ENCODE measurements around the gene PROKR1. TPM values are rescaled to one million over a fixed set of nuclear protein-coding genes. Genes with fewer than 3 reads are reported as not detected.

The PROKR1 gene
- total RNA-seq, 3 donors from 2014 or later: 0.66 to 0.80 TPM; not detected in 1

- H3K27me3 ChIP-seq: no peaks in the 10 kb centered on the region
- H3K27ac ChIP-seq: no peak overlapping the region
- intact Hi-C loops (cut with DNase I; ENCODE audit: low total_unique reads): no loop called here
- H3K9me3 ChIP-seq: peaks cover 7 to 11% of the 10 kb centered on the region in 2 donors
- H3K4me1 ChIP-seq: no peaks in the 10 kb centered on the region
- no peak for DNase-seq (ENCODE audit: low spot score in 2 of 2)
- TF ChIP-seq CTCF (IDR thresholded peaks at IDR 0.05): no peak
- TF ChIP-seq POLR2AphosphoS5 (IDR thresholded peaks at IDR 0.05): no peak
- no peak for TF ChIP-seq POLR2A (IDR thresholded peaks at IDR 0.05)
- H3K36me3 ChIP-seq: no peaks in the 10 kb centered on the region
- no peak overlapping the region for H3K4me3 ChIP-seq
Observed at GRCh38 chr2:68696554-68696953, 53.2 kb downstream of the PROKR1 start.

GRCh38 chr2:68698567-68699377, 55.4 kb downstream of the PROKR1 start:
- Histone ChIP-seq H3K4me1 (no peaks in the 10 kb centered on the region), H3K27ac (no peak overlapping the region), H3K27me3 (no peaks in the 10 kb centered on the region), H3K36me3 (no peaks in the 10 kb centered on the region), H3K9me3 (peaks cover 7 to 11% of the 10 kb centered on the region in 2 donors), H3K4me3 (no peak overlapping the region)
- DNase-seq (ENCODE audit: low spot score in 2 of 2): no peak
- intact Hi-C loops (cut with DNase I; ENCODE audit: low total_unique reads): no loop called here
- TF ChIP-seq CTCF (IDR thresholded peaks at IDR 0.05) (no peak), POLR2A (IDR thresholded peaks at IDR 0.05) (no peak)

- Histone ChIP-seq H3K4me1 (no peaks in the 10 kb centered on the region), H3K27me3 (no peaks in the 10 kb centered on the region), H3K9me3 (peaks cover 7 to 11% of the 10 kb centered on the region in 2 donors), H3K27ac (no peak overlapping the region), H3K4me3 (no peak overlapping the region), H3K36me3 (no peaks in the 10 kb centered on the region)
- DNase-seq (ENCODE audit: low spot score in 2 of 2): no peak
- intact Hi-C loops (cut with DNase I; ENCODE audit: low total_unique reads): no loop called here
- no peak for TF ChIP-seq POLR2A (IDR thresholded peaks at IDR 0.05)
- TF ChIP-seq POLR2AphosphoS5 (IDR thresholded peaks at IDR 0.05): no peak
- TF ChIP-seq CTCF (IDR thresholded peaks at IDR 0.05): no peak
Observed at GRCh38 chr2:68700560-68700959, 57.2 kb downstream of the PROKR1 start.

GRCh38 chr2:68706637-68707036, 63.3 kb downstream of the PROKR1 start:
- Histone ChIP-seq H3K4me1 (no peaks in the 10 kb centered on the region), H3K36me3 (no peaks in the 10 kb centered on the region), H3K27ac (no peak overlapping the region), H3K9me3 (no peaks in the 10 kb centered on the region), H3K4me3 (no peak overlapping the region), H3K27me3 (no peaks in the 10 kb centered on the region)
- no peak for TF ChIP-seq CTCF (IDR thresholded peaks at IDR 0.05)
- TF ChIP-seq POLR2A (IDR thresholded peaks at IDR 0.05): no peak
- no peak for TF ChIP-seq POLR2AphosphoS5 (IDR thresholded peaks at IDR 0.05)
- intact Hi-C loops (cut with DNase I; ENCODE audit: low total_unique reads): no loop called here
- no peak for DNase-seq (ENCODE audit: low spot score in 2 of 2)

Other genes with a start within 250 kb of the PROKR1 start
- gene FBXO48, start 176.3 kb upstream of the PROKR1 start, total RNA-seq: 1 to 10 TPM in 2 of 3 donors, under 1 TPM in 1; 0.98 to 1.6 (median 1.1) TPM
- gene APLF, start 176.0 kb upstream of the PROKR1 start, total RNA-seq: 10 to 100 TPM in 2 of 3 donors, 1 to 10 TPM in 1; 8.5 to 14.5 (median 13.4) TPM
- gene ARHGAP25, start 91.2 kb downstream of the PROKR1 start, total RNA-seq: 10 to 100 TPM in 1 of 3 donors, 1 to 10 TPM in 2; 7.8 to 10.8 (median 9.5) TPM
- gene BMP10, start 227.8 kb downstream of the PROKR1 start, total RNA-seq: not detected